GM23338 (cell line): ENCODE data around the gene NUCKS1. TPM values are rescaled to one million over a fixed set of nuclear protein-coding genes. Genes with fewer than 3 reads are reported as not detected.

Experiments used
- ATAC-seq: fragments of 200-7000 bp; cut with Tn5 transposase; 3 replicates; pipeline ENCODE4 v1.9.1; 2020
- DNase-seq: peaks from one replicate; pipeline ENCODE4 v3.0.0-alpha.2; 2015; ENCODE audit warnings: low spot score
- H2AFZ ChIP-seq: fragments of 200-600 bp; sonication (generic); 2 replicates; pipeline ENCODE4 v1.8.0; 2016; ENCODE audit warnings: antibody characterized with exemption, mild to moderate bottlenecking, moderate library complexity
- H3F3A ChIP-seq: fragments of 200-600 bp; sonication (generic); replicated peaks from 2 replicates; pipeline ENCODE4 v1.8.0; 2017; ENCODE audit warnings: antibody characterized with exemption, mixed run types, low read depth
- H3K27ac ChIP-seq: fragments of 200-600 bp; sonication (generic); 2 replicates; pipeline ENCODE4 v1.6.1; 2016; ENCODE audit warnings: low read depth
- H3K27me3 ChIP-seq: fragments of 200-600 bp; sonication (generic); 2 replicates; pipeline ENCODE4 v1.8.0; 2016; ENCODE audit warnings: mild to moderate bottlenecking, mixed run types, moderate library complexity; ENCODE audit not compliant: insufficient read depth
- H3K36me3 ChIP-seq: fragments of 200-600 bp; sonication (generic); 2 replicates; pipeline ENCODE4 v1.8.0; 2016; ENCODE audit warnings: mild to moderate bottlenecking; ENCODE audit not compliant: insufficient read depth
- H3K4me1 ChIP-seq: fragments of 200-600 bp; sonication (generic); 2 replicates; pipeline ENCODE4 v1.8.0; 2016; ENCODE audit warnings: mild to moderate bottlenecking, moderate library complexity; ENCODE audit not compliant: insufficient read depth
- H3K4me2 ChIP-seq: fragments of 200-600 bp; sonication (generic); 2 replicates; pipeline ENCODE4 v1.7.1; 2017; ENCODE audit warnings: mixed run types
- H3K4me3 ChIP-seq: fragments of 200-600 bp; sonication (generic); 2 replicates; pipeline ENCODE4 v1.6.1; 2016; ENCODE audit warnings: mixed run types
- H3K79me2 ChIP-seq: fragments of 200-600 bp; sonication (generic); replicated peaks from 2 replicates; pipeline ENCODE4 v1.8.0; 2017; ENCODE audit warnings: mild to moderate bottlenecking; ENCODE audit not compliant: insufficient read depth
- H3K9me2 ChIP-seq: fragments of 200-600 bp; sonication (generic); 2 replicates; pipeline ENCODE4 v1.8.0; 2017; ENCODE audit not compliant: insufficient read depth
- H4K20me1 ChIP-seq: fragments of 200-600 bp; sonication (generic); replicated peaks from 2 replicates; pipeline ENCODE4 v1.8.0; 2017; ENCODE audit warnings: mild to moderate bottlenecking; ENCODE audit not compliant: insufficient read depth
- H3K27ac Mint-ChIP-seq: 2 replicates; pipeline ENCODE4 v1.8.0; 2020; ENCODE audit warnings: inconsistent platforms, mild to moderate bottlenecking, moderate library complexity, mixed read lengths
- H3K27me3 Mint-ChIP-seq: 3 replicates; pipeline ENCODE4 v1.8.0; 2022; ENCODE audit warnings: low read depth, mild to moderate bottlenecking, moderate library complexity, mixed read lengths, inconsistent platforms; ENCODE audit not compliant: insufficient read depth, poor library complexity
- H3K36me3 Mint-ChIP-seq: 3 replicates; pipeline ENCODE4 v1.8.0; 2021; ENCODE audit warnings: low read depth, mild to moderate bottlenecking, inconsistent platforms, moderate library complexity, mixed read lengths
- H3K4me1 Mint-ChIP-seq: 3 replicates; pipeline ENCODE4 v1.8.0; 2020; ENCODE audit warnings: mild to moderate bottlenecking, inconsistent platforms, mixed read lengths
- H3K4me3 Mint-ChIP-seq: 3 replicates; pipeline ENCODE4 v1.8.0; 2021; ENCODE audit warnings: moderate library complexity, mild to moderate bottlenecking, inconsistent platforms, mixed read lengths
- H3K9me3 Mint-ChIP-seq: 3 replicates; pipeline ENCODE4 v1.8.0; 2020; ENCODE audit warnings: moderate library complexity, mild to moderate bottlenecking, inconsistent platforms, mixed read lengths
- CREB1 ChIP-seq: fragments of 250-450 bp; sonication (Bioruptor Pico); IDR thresholded peaks from 2 replicates; pipeline ENCODE4 v1.5.0; 2020; ENCODE audit warnings: low read depth, mild to moderate bottlenecking, moderate library complexity
- EZH2 ChIP-seq: fragments of 200-600 bp; sonication (generic); IDR thresholded peaks from one replicate; pipeline ENCODE4 v1.8.0; 2017; ENCODE audit warnings: antibody characterized with exemption, mild to moderate bottlenecking, low read depth; ENCODE audit not compliant: unreplicated experiment
- EZH2phosphoT487 ChIP-seq: fragments of 200-600 bp; sonication (generic); IDR thresholded peaks from one replicate; pipeline ENCODE4 v1.8.1; 2018; ENCODE audit warnings: antibody characterized with exemption; ENCODE audit not compliant: unreplicated experiment
- JUNB ChIP-seq: IDR thresholded peaks from one replicate; pipeline ENCODE4 v1.6.1; 2016; ENCODE audit warnings: antibody characterized with exemption; ENCODE audit not compliant: unreplicated experiment
- NANOG ChIP-seq: IDR thresholded peaks from 2 replicates; pipeline ENCODE4 v1.6.1; 2016; ENCODE audit warnings: antibody characterized with exemption, borderline replicate concordance
- POLR2AphosphoS5 ChIP-seq: IDR thresholded peaks from 2 replicates; pipeline ENCODE4 v1.6.1; 2016; ENCODE audit warnings: antibody characterized with exemption, low read depth
- STAT1 ChIP-seq: IDR thresholded peaks from one replicate; pipeline ENCODE4 v1.6.1; 2016; ENCODE audit warnings: antibody characterized with exemption; ENCODE audit not compliant: unreplicated experiment
- ZNF114 ChIP-seq: fragments of 250-450 bp; sonication (Bioruptor Pico); IDR thresholded peaks from 2 replicates; pipeline ENCODE4 v1.5.0; 2020; ENCODE audit warnings: mild to moderate bottlenecking, moderate library complexity
- ZNF331 ChIP-seq: fragments of 250-450 bp; sonication (Bioruptor Pico); IDR thresholded peaks from 2 replicates; pipeline ENCODE4 v1.5.0; 2020; ENCODE audit warnings: low read depth, mild to moderate bottlenecking, moderate library complexity
- polyA plus RNA-seq: library from polyadenylated mRNA; unstranded; fragments of >200 nt; fragmentation: Nextera tagmentation; extraction: Ambion mirVana; gene quantifications from 2 replicates; pipeline ENCODE4 v1.2.1, GENCODE V29; 2016
- total RNA-seq: library from RNA; depleted of rRNA; stranded (reverse); fragments of >200 nt; shearing (Covaris generic); gene quantifications from 2 replicates; pipeline ENCODE4 v1.2.3, GENCODE V29; 2014
- TF ChIP-seq, protein P1 (sequence below): IDR thresholded peaks from one replicate; pipeline ENCODE4 v1.6.1; 2018; ENCODE audit warnings: antibody characterized with exemption; ENCODE audit not compliant: unreplicated experiment
- TF ChIP-seq, protein P2 (sequence below): IDR thresholded peaks from 2 replicates; pipeline ENCODE4 v1.6.1; 2016; ENCODE audit warnings: antibody characterized with exemption
- TF ChIP-seq, protein P3 (sequence below), 2 experiments: fragments of 200-600 bp in 1 of 2; sonication (generic) in 1 of 2; conservative IDR thresholded peaks; 2 replicates each; pipeline versions ENCODE4 v1.5.1 to v1.6.1; 2016 to 2017; ENCODE audit warnings: antibody characterized with exemption in 2 of 2, low read depth in 2 of 2, mild to moderate bottlenecking in 2 of 2, moderate library complexity in 1 of 2
- TF ChIP-seq, protein P4 (sequence below): fragments of 250-450 bp; sonication (Bioruptor Pico); IDR thresholded peaks from 2 replicates; pipeline ENCODE4 v1.5.0; 2020; ENCODE audit warnings: mild to moderate bottlenecking, moderate library complexity

NUCKS1 gene
- total and polyA plus RNA-seq, 2 experiments from 2014 or later: 255 to 307 TPM

- TF ChIP-seq EZH2 (no peak), JUNB (no peak), CREB1 (CRISPR knock-in tag) (no peak), ZNF114 (no peak), STAT1 (no peak), EZH2phosphoT487 (no peak), ZNF331 (no peak), NANOG (no peak), POLR2AphosphoS5 (no peak)
- TF ChIP-seq, protein P1, sequence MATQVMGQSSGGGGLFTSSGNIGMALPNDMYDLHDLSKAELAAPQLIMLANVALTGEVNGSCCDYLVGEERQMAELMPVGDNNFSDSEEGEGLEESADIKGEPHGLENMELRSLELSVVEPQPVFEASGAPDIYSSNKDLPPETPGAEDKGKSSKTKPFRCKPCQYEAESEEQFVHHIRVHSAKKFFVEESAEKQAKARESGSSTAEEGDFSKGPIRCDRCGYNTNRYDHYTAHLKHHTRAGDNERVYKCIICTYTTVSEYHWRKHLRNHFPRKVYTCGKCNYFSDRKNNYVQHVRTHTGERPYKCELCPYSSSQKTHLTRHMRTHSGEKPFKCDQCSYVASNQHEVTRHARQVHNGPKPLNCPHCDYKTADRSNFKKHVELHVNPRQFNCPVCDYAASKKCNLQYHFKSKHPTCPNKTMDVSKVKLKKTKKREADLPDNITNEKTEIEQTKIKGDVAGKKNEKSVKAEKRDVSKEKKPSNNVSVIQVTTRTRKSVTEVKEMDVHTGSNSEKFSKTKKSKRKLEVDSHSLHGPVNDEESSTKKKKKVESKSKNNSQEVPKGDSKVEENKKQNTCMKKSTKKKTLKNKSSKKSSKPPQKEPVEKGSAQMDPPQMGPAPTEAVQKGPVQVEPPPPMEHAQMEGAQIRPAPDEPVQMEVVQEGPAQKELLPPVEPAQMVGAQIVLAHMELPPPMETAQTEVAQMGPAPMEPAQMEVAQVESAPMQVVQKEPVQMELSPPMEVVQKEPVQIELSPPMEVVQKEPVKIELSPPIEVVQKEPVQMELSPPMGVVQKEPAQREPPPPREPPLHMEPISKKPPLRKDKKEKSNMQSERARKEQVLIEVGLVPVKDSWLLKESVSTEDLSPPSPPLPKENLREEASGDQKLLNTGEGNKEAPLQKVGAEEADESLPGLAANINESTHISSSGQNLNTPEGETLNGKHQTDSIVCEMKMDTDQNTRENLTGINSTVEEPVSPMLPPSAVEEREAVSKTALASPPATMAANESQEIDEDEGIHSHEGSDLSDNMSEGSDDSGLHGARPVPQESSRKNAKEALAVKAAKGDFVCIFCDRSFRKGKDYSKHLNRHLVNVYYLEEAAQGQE: no peak
- TF ChIP-seq, protein P2, sequence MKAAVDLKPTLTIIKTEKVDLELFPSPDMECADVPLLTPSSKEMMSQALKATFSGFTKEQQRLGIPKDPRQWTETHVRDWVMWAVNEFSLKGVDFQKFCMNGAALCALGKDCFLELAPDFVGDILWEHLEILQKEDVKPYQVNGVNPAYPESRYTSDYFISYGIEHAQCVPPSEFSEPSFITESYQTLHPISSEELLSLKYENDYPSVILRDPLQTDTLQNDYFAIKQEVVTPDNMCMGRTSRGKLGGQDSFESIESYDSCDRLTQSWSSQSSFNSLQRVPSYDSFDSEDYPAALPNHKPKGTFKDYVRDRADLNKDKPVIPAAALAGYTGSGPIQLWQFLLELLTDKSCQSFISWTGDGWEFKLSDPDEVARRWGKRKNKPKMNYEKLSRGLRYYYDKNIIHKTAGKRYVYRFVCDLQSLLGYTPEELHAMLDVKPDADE: no peak
- TF ChIP-seq, protein P3, sequence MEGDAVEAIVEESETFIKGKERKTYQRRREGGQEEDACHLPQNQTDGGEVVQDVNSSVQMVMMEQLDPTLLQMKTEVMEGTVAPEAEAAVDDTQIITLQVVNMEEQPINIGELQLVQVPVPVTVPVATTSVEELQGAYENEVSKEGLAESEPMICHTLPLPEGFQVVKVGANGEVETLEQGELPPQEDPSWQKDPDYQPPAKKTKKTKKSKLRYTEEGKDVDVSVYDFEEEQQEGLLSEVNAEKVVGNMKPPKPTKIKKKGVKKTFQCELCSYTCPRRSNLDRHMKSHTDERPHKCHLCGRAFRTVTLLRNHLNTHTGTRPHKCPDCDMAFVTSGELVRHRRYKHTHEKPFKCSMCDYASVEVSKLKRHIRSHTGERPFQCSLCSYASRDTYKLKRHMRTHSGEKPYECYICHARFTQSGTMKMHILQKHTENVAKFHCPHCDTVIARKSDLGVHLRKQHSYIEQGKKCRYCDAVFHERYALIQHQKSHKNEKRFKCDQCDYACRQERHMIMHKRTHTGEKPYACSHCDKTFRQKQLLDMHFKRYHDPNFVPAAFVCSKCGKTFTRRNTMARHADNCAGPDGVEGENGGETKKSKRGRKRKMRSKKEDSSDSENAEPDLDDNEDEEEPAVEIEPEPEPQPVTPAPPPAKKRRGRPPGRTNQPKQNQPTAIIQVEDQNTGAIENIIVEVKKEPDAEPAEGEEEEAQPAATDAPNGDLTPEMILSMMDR (conservative IDR thresholded peaks at IDR 0.05; ENCODE audit: low read depth in 2 of 2): no peak
- TF ChIP-seq, protein P4, sequence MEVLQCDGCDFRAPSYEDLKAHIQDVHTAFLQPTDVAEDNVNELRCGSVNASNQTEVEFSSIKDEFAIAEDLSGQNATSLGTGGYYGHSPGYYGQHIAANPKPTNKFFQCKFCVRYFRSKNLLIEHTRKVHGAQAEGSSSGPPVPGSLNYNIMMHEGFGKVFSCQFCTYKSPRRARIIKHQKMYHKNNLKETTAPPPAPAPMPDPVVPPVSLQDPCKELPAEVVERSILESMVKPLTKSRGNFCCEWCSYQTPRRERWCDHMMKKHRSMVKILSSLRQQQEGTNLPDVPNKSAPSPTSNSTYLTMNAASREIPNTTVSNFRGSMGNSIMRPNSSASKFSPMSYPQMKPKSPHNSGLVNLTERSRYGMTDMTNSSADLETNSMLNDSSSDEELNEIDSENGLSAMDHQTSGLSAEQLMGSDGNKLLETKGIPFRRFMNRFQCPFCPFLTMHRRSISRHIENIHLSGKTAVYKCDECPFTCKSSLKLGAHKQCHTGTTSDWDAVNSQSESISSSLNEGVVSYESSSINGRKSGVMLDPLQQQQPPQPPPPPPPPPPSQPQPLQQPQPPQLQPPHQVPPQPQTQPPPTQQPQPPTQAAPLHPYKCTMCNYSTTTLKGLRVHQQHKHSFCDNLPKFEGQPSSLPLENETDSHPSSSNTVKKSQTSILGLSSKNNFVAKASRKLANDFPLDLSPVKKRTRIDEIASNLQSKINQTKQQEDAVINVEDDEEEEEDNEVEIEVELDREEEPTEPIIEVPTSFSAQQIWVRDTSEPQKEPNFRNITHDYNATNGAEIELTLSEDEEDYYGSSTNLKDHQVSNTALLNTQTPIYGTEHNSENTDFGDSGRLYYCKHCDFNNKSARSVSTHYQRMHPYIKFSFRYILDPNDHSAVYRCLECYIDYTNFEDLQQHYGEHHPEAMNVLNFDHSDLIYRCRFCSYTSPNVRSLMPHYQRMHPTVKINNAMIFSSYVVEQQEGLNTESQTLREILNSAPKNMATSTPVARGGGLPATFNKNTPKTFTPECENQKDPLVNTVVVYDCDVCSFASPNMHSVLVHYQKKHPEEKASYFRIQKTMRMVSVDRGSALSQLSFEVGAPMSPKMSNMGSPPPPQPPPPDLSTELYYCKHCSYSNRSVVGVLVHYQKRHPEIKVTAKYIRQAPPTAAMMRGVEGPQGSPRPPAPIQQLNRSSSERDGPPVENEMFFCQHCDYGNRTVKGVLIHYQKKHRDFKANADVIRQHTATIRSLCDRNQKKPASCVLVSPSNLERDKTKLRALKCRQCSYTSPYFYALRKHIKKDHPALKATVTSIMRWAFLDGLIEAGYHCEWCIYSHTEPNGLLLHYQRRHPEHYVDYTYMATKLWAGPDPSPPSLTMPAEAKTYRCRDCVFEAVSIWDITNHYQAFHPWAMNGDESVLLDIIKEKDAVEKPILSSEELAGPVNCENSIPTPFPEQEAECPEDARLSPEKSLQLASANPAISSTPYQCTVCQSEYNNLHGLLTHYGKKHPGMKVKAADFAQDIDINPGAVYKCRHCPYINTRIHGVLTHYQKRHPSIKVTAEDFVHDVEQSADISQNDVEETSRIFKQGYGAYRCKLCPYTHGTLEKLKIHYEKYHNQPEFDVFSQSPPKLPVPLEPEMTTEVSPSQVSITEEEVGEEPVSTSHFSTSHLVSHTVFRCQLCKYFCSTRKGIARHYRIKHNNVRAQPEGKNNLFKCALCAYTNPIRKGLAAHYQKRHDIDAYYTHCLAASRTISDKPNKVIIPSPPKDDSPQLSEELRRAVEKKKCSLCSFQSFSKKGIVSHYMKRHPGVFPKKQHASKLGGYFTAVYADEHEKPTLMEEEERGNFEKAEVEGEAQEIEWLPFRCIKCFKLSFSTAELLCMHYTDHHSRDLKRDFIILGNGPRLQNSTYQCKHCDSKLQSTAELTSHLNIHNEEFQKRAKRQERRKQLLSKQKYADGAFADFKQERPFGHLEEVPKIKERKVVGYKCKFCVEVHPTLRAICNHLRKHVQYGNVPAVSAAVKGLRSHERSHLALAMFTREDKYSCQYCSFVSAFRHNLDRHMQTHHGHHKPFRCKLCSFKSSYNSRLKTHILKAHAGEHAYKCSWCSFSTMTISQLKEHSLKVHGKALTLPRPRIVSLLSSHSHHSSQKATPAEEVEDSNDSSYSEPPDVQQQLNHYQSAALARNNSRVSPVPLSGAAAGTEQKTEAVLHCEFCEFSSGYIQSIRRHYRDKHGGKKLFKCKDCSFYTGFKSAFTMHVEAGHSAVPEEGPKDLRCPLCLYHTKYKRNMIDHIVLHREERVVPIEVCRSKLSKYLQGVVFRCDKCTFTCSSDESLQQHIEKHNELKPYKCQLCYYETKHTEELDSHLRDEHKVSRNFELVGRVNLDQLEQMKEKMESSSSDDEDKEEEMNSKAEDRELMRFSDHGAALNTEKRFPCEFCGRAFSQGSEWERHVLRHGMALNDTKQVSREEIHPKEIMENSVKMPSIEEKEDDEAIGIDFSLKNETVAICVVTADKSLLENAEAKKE (CRISPR knock-in tag): no peak
- H3K27ac Mint-ChIP-seq: no peak overlapping the region
These were observed 33.9 kb upstream of the NUCKS1 start for GRCh38 chr1:205783904-205784303.

More at GRCh38 chr1:205783904-205784303, 33.9 kb upstream of the NUCKS1 start:
- Mint-ChIP-seq H3K36me3 (no peaks in the 10 kb centered on the region), H3K4me3 (no peak overlapping the region), H3K9me3 (no peaks in the 10 kb centered on the region), H3K27me3 (peaks cover 1% of the 10 kb centered on the region), H3K4me1 (no peaks in the 10 kb centered on the region; the same call in 2 of the 3 replicates)
- H3K27ac ChIP-seq: no peak overlapping the region
- no peaks in the 10 kb centered on the region for H3K79me2 ChIP-seq
- no peaks in the 10 kb centered on the region for H3K27me3 ChIP-seq
- no peak overlapping the region for H3K4me3 ChIP-seq
- no peaks in the 10 kb centered on the region for H3K4me1 ChIP-seq
- no peaks in the 10 kb centered on the region for H3K9me2 ChIP-seq
- ATAC-seq: no peak
- H4K20me1 ChIP-seq: no peaks in the 10 kb centered on the region
- no peaks in the 10 kb centered on the region for H3K36me3 ChIP-seq
- 0 out of 2 replicates have a peak, but pooled peaks cover 3% of the 10 kb centered on the region for H3F3A ChIP-seq
- no peak overlapping the region for H2AFZ ChIP-seq
- no peak overlapping the region for H3K4me2 ChIP-seq
- DNase-seq: no peak
